B cell (primary cell): ENCODE data around the gene IGFL3. TPM values are rescaled to one million over a fixed set of nuclear protein-coding genes. Genes with fewer than 3 reads are reported as not detected.

Experiments
- ATAC-seq: fragments of 200-7000 bp; cut with Tn5 transposase; one replicate; pipeline ENCODE4 v1.10.0; 2021; ENCODE audit warnings: low read depth, mild to moderate bottlenecking, moderate number of reproducible peaks, moderate library complexity
- CTCF ChIA-PET: fragments of 350-600 bp; sonication (Branson Sonifier 250); formaldehyde crosslinking; loops from one replicate; lab custom pipeline; 2021; ENCODE audit warnings: antibody characterized with exemption, inconsistent platforms; lab: Charles Lee
- POLR2A ChIA-PET: fragments of 350-600 bp; sonication (Branson Sonifier 250); formaldehyde crosslinking; loops from one replicate; lab custom pipeline; 2021; ENCODE audit warnings: antibody characterized with exemption; lab: Charles Lee
- DNase-seq: peaks from one replicate; pipeline ENCODE4 v3.0.0; 2013
- H2AFZ ChIP-seq: 2 replicates; pipeline ENCODE4 v1.6.1; 2012; ENCODE audit warnings: mild to moderate bottlenecking, low read depth, low read length; ENCODE audit not compliant: insufficient read depth, poor library complexity, severe bottlenecking
- H3K27ac ChIP-seq, 2 donors: 1 replicate in 1 of 2; 2 replicates in 1 of 2; pipeline ENCODE4 v1.5.1; 2012 to 2013; ENCODE audit warnings: low read length in 2 of 2, mild to moderate bottlenecking in 2 of 2, moderate library complexity in 1 of 2
- H3K27me3 ChIP-seq, 4 experiments: fragments of 200-600 bp in 1 of 4; sonication (generic) in 1 of 4; replicated peaks in 1 of 4; 1 replicate in 2 of 4; 2 replicates in 2 of 4; pipeline versions ENCODE4 v1.6.1 to v1.7.0; 2013 to 2016; ENCODE audit warnings: low read length in 3 of 4, mild to moderate bottlenecking in 2 of 4, mixed read lengths in 1 of 4, moderate library complexity in 1 of 4; ENCODE audit not compliant: insufficient read depth in 4 of 4, control insufficient read depth in 3 of 4; ENCODE audit errors: control extremely low read depth in 1 of 4
- H3K36me3 ChIP-seq, 2 experiments: replicated peaks in 1 of 2; 1 replicate in 1 of 2; 2 replicates in 1 of 2; pipeline versions ENCODE4 v1.6.1 to v1.7.1; 2013; ENCODE audit warnings: low read length in 1 of 2; ENCODE audit not compliant: insufficient read depth in 2 of 2, control insufficient read depth in 1 of 2; ENCODE audit errors: control extremely low read depth in 1 of 2, extremely low read depth in 1 of 2
- H3K4me1 ChIP-seq, 2 donors: fragments of 200-600 bp in 1 of 2; sonication (generic) in 1 of 2; 1 replicate in 1 of 2; 2 replicates in 1 of 2; pipeline versions ENCODE4 v1.5.1 to v1.6.1; 2013 to 2017; ENCODE audit warnings: low read length in 2 of 2; ENCODE audit not compliant: control insufficient read depth in 2 of 2, insufficient read depth in 2 of 2
- H3K4me2 ChIP-seq: replicated peaks from 2 replicates; pipeline ENCODE3; 2012; ENCODE audit warnings: mild to moderate bottlenecking, low read depth, low read length; ENCODE audit not compliant: poor library complexity, severe bottlenecking
- H3K4me3 ChIP-seq, 5 experiments: fragments of 200-600 bp in 1 of 5; sonication (generic) in 1 of 5; 1 replicate in 3 of 5; 2 replicates in 2 of 5; pipeline versions ENCODE4 v1.5.1 to v1.7.0; 2011 to 2016; ENCODE audit warnings: low read length in 4 of 5, mild to moderate bottlenecking in 4 of 5, low read depth in 2 of 5, control low read depth in 1 of 5, moderate library complexity in 1 of 5; ENCODE audit not compliant: insufficient read depth in 1 of 5; ENCODE audit errors: control extremely low read depth in 1 of 5, extremely low read depth in 1 of 5
- H3K79me2 ChIP-seq: fragments of 200-600 bp; sonication (generic); one replicate; pipeline ENCODE4 v1.6.0; 2016; ENCODE audit warnings: low read length; ENCODE audit not compliant: control insufficient read depth, insufficient read depth
- H3K9ac ChIP-seq: fragments of 200-600 bp; sonication (generic); 2 replicates; pipeline ENCODE4 v1.6.1; 2017; ENCODE audit warnings: mild to moderate bottlenecking, low read length, moderate library complexity
- H3K9me3 ChIP-seq, 3 donors: one replicate each; pipeline versions ENCODE4 v1.6.1 to v1.7.1; 2013; ENCODE audit warnings: low read length in 2 of 3; ENCODE audit not compliant: control insufficient read depth in 2 of 3, insufficient read depth in 1 of 3; ENCODE audit errors: control extremely low read depth in 1 of 3
- H4K20me1 ChIP-seq: 2 replicates; pipeline ENCODE4 v1.6.0; 2012; ENCODE audit warnings: mild to moderate bottlenecking, low read length; ENCODE audit not compliant: insufficient read depth, control insufficient read depth, poor library complexity, severe bottlenecking
- H3K27ac Mint-ChIP-seq: one replicate; pipeline ENCODE4 v1.8.0; 2021; ENCODE audit warnings: mixed read lengths
- H3K27me3 Mint-ChIP-seq: one replicate; pipeline ENCODE4 v1.8.0; 2021; ENCODE audit warnings: mixed read lengths
- H3K4me1 Mint-ChIP-seq: one replicate; pipeline ENCODE4 v1.8.0; 2021; ENCODE audit warnings: mixed read lengths
- H3K4me3 Mint-ChIP-seq: one replicate; pipeline ENCODE4 v1.8.0; 2021; ENCODE audit warnings: mixed read lengths
- H3K9me3 Mint-ChIP-seq: one replicate; pipeline ENCODE4 v1.8.0; 2022; ENCODE audit warnings: mixed read lengths; ENCODE audit not compliant: insufficient read depth
- CTCF ChIP-seq: fragments of 200-600 bp; IDR thresholded peaks from one replicate; pipeline ENCODE4 v1.8.0; 2022; ENCODE audit warnings: antibody characterized with exemption, mild to moderate bottlenecking
- EZH2 ChIP-seq: IDR thresholded peaks from 2 replicates; pipeline ENCODE4 v1.6.1; 2012; ENCODE audit warnings: borderline replicate concordance, low read depth, mild to moderate bottlenecking, moderate library complexity, low read length; ENCODE audit not compliant: insufficient read depth, poor library complexity, severe bottlenecking
- WGBS: methylation state at CpG from one replicate; pipeline ENCODE4 v1.1.5; 2013; ENCODE audit warnings: missing lambda C conversion rate; ENCODE audit not compliant: insufficient coverage; 5-methylcytosine and 5-hydroxymethylcytosine counted together
- intact Hi-C: fragments of 100-400 bp; cut with micrococcal nuclease; formaldehyde crosslinking; loops from one replicate; pipeline ENCODE4 v1.10.0; 2022
- polyA plus RNA-seq: library from polyadenylated mRNA; depleted of rRNA; stranded (reverse); fragments of >200 nt; gene quantifications from 2 replicates; pipeline ENCODE4 v1.2.3, GENCODE V29; 2012
- total RNA-seq, 2 donors: library from RNA; stranded (reverse); fragments of 120-200 nt in 1 of 2; gene quantifications; 1 replicate in 1 of 2; 2 replicates in 1 of 2; pipeline versions ENCODE4 v1.2.3 to v1.2.4, GENCODE V29; 2013 to 2022

Gene IGFL3
- total and polyA plus RNA-seq, 2 donors (not counting 1 experiment from before 2014, with no cell fraction given): not detected

- no peak overlapping the region for H3K4me3 ChIP-seq
- no peaks in the 10 kb centered on the region for H3K4me1 Mint-ChIP-seq
- ATAC-seq: no peak
- H3K4me1 ChIP-seq: no peaks in the 10 kb centered on the region
- no peaks in the 10 kb centered on the region for H3K79me2 ChIP-seq
- H3K9ac ChIP-seq: no peak overlapping the region
- no peak for TF ChIP-seq CTCF
- no peak for TF ChIP-seq EZH2
- H3K4me2 ChIP-seq: no peak overlapping the region
- 99% methylated on average over 6 of the region's 7 CpGs for WGBS
- ChIA-PET POLR2A (no interaction called here), CTCF (no interaction called here)
- H3K9me3 ChIP-seq: peaks cover 0 to 15% (median 9%) of the 10 kb centered on the region in 3 donors
- H3K27ac Mint-ChIP-seq: no peak overlapping the region
- H3K27ac ChIP-seq: no peak overlapping the region
- intact Hi-C loops: no loop called here
- no peak overlapping the region for H2AFZ ChIP-seq
- H4K20me1 ChIP-seq: no peaks in the 10 kb centered on the region
- peaks cover 40% of the 10 kb centered on the region for H3K27me3 Mint-ChIP-seq
- no peak for DNase-seq
- peaks cover 17% of the 10 kb centered on the region for H3K9me3 Mint-ChIP-seq
- no peak overlapping the region for H3K4me3 Mint-ChIP-seq
- peaks cover 0 to 9% (median 1%) of the 10 kb centered on the region in 4 experiments for H3K27me3 ChIP-seq
- H3K36me3 ChIP-seq: no peaks in the 10 kb centered on the region
Observed at GRCh38 chr19:46160233-46160775, 35.8 kb upstream of the IGFL3 start.

DNA sequence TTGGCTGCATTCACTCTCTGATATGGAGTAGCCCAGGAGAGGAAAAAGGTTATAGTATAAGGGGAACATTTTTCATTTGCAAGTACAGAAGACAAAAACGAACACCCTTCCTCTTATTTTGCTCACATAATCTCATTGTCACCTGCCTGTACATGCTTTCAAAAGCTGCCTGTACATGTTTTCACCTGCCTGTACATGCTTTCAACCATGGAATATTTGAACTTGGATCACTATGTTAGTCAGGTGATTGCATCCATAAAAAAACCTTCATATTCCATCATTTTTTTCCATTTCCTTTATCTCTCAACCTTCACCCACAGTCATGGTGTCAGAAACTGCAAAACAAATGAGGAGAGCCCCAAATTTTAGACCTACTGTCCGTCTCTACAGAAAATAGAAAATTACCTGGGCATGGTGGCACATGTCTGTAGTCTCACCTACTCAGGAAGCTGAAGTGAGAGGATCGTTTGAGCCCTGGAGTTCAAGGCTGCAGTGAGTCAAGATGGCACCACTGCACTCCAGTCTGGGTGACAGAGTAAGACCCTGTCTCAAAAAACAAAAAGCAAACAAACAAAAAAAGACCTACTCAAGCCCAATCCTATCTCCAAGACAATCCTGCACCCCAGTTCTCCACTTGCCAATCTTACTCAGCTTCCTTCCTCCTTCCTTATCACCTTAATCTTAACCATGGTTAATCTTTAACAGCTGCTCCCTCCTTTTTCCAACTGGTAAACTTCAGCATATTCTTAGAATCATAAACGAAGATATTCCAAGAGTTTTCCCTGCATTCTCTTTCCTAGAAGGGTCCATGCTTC lies 35.1 kb upstream of the IGFL3 start:
- Mint-ChIP-seq H3K27me3 (peaks cover 36% of the 10 kb centered on the region), H3K27ac (no peak overlapping the region), H3K4me3 (no peak overlapping the region), H3K4me1 (no peaks in the 10 kb centered on the region), H3K9me3 (peaks cover 17% of the 10 kb centered on the region)
- intact Hi-C loops: no loop called here
- Histone ChIP-seq H3K79me2 (no peaks in the 10 kb centered on the region), H4K20me1 (no peaks in the 10 kb centered on the region), H3K9ac (no peak overlapping the region), H3K9me3 (peaks cover 0 to 15% (median 9%) of the 10 kb centered on the region in 3 donors), H3K4me1 (no peaks in the 10 kb centered on the region), H2AFZ (no peak overlapping the region), H3K36me3 (no peaks in the 10 kb centered on the region), H3K27ac (no peak overlapping the region), H3K27me3 (peaks cover 0 to 15% (median 1%) of the 10 kb centered on the region in 4 experiments), H3K4me2 (no peak overlapping the region), H3K4me3 (no peak overlapping the region)
- TF ChIP-seq CTCF (no peak), EZH2 (no peak)
- POLR2A ChIA-PET: no interaction called here
- no peak for DNase-seq
- no peak for ATAC-seq
- WGBS: 60% methylated on average over 3 of the region's 4 CpGs
- CTCF ChIA-PET: no interaction called here
